ENCODE measurements around the gene SH3RF2. TPM values are rescaled to one million over a fixed set of nuclear protein-coding genes. Genes with fewer than 3 reads are reported as not detected.

Gene SH3RF2
- total and polyA plus RNA-seq, 9 of the 15 experiments (the other 6 are each of a cell fraction or from before 2014, with no cell fraction given): 0.05 TPM; not detected in 8

- DNase-seq (ENCODE audit: extremely low read depth in 1 of 4, low spot score in 3 of 4) (no peak), ATAC-seq (no peak), FAIRE-seq (no peak)
- Histone ChIP-seq H3K36me3 (ENCODE audit: control insufficient read depth, insufficient read depth, low read length) (no peaks in the 10 kb centered on the region), H3K4me1 (replicated peaks in 1 of 2; ENCODE audit: control insufficient read depth in 2 of 2, insufficient read depth in 2 of 2, low read length in 2 of 2) (no peaks in the 10 kb centered on the region), H3K9me1 (ENCODE audit: control insufficient read depth, insufficient read depth, low read length) (no peaks in the 10 kb centered on the region), H3K79me2 (ENCODE audit: control insufficient read depth, insufficient read depth, low read length) (no peaks in the 10 kb centered on the region), H3K27ac (ENCODE audit: extremely low read depth, low read depth, low read length) (no peak overlapping the region), H4K20me1 (replicated peaks; ENCODE audit: control insufficient read depth, insufficient read depth, low read length) (no peaks in the 10 kb centered on the region; the same call in 1 of the 2 replicates), H3K4me2 (ENCODE audit: insufficient read depth, low read length) (no peak overlapping the region), H3K4me3 (no peak overlapping the region), H3K9me3 (replicated peaks; ENCODE audit: control insufficient read depth, insufficient read depth, low read depth, low read length) (no peaks in the 10 kb centered on the region), H3K27me3 (ENCODE audit: control insufficient read depth in 2 of 2, insufficient read depth in 2 of 2, low read length in 2 of 2) (peaks cover 3 to 9% of the 10 kb centered on the region in 2 experiments; a peak in 1 of 5 replicates), H3K9ac (ENCODE audit: insufficient read depth in 1 of 2, low read depth in 2 of 2, low read length in 2 of 2) (no peak overlapping the region), H2AFZ (ENCODE audit: low read depth, low read length) (no peak overlapping the region)
- intact Hi-C loops (cut with micrococcal nuclease): no loop called here
- TF ChIP-seq NR1H2 (CRISPR knock-in tag; IDR thresholded peaks at IDR 0.05) (no peak), TRIM25 (IDR thresholded peaks at IDR 0.05; ENCODE audit: borderline replicate concordance) (no peak), NELFE (IDR thresholded peaks at IDR 0.05; ENCODE audit: insufficient read depth, insufficient read length) (no peak)
- no TSS peak for BruUV-seq (replicated peaks)
- 0% methylated on average over 2 of the region's 2 CpGs for WGBS (ENCODE audit: insufficient coverage, low coverage, missing lambda C conversion rate)
- ChIA-PET POLR2A (no interaction called here), CTCF (ENCODE audit: low intra/inter-chr PET ratio) (no interaction called here)
- in situ Hi-C loops (cut with MboI): no loop called here
These were observed 13.1 kb downstream of the SH3RF2 start for GRCh38 chr5:145949474-145949873.

- H2AFZ ChIP-seq (ENCODE audit: low read depth, low read length): no peak overlapping the region
- ChIA-PET CTCF (ENCODE audit: low intra/inter-chr PET ratio) (no interaction called here), POLR2A (interaction anchor here (1.2 kb wide), 1 partner anchor 25 kb away, joined by 3 read pairs; no protein-coding TSS in a partner anchor)
- H3K4me2 ChIP-seq (ENCODE audit: insufficient read depth, low read length): no peak overlapping the region
- no peaks in the 10 kb centered on the region for H3K9me3 ChIP-seq (replicated peaks; ENCODE audit: control insufficient read depth, insufficient read depth, low read depth, low read length)
- no peak overlapping the region for H3K4me3 ChIP-seq
- WGBS (ENCODE audit: insufficient coverage, low coverage, missing lambda C conversion rate): 0% methylated on average over 3 of the region's 3 CpGs
- no TSS peak for BruUV-seq (replicated peaks)
- no peaks in the 10 kb centered on the region; the same call in 1 of the 2 replicates for H4K20me1 ChIP-seq (replicated peaks; ENCODE audit: control insufficient read depth, insufficient read depth, low read length)
- no peaks in the 10 kb centered on the region for H3K79me2 ChIP-seq (ENCODE audit: control insufficient read depth, insufficient read depth, low read length)
- H3K27ac ChIP-seq (ENCODE audit: extremely low read depth, low read depth, low read length): no peak overlapping the region
- ATAC-seq (no peak), FAIRE-seq (no peak), DNase-seq (ENCODE audit: extremely low read depth in 1 of 4, low spot score in 3 of 4) (no peak)
- H3K4me1 ChIP-seq (replicated peaks in 1 of 2; ENCODE audit: control insufficient read depth in 2 of 2, insufficient read depth in 2 of 2, low read length in 2 of 2): no peaks in the 10 kb centered on the region
- H3K9ac ChIP-seq (ENCODE audit: insufficient read depth in 1 of 2, low read depth in 2 of 2, low read length in 2 of 2): no peak overlapping the region
- H3K27me3 ChIP-seq (ENCODE audit: control insufficient read depth in 2 of 2, insufficient read depth in 2 of 2, low read length in 2 of 2): peaks cover 3 to 9% of the 10 kb centered on the region in 2 experiments; a peak in 1 of 5 replicates
- H3K36me3 ChIP-seq (ENCODE audit: control insufficient read depth, insufficient read depth, low read length): no peaks in the 10 kb centered on the region
- intact Hi-C loops (cut with micrococcal nuclease): no loop called here
- in situ Hi-C loops (cut with MboI): no loop called here
- H3K9me1 ChIP-seq (ENCODE audit: control insufficient read depth, insufficient read depth, low read length): no peaks in the 10 kb centered on the region
- TF ChIP-seq MAX (CRISPR knock-in tag; IDR thresholded peaks at IDR 0.05): no peak
- no peak for TF ChIP-seq YY1 (IDR thresholded peaks at IDR 0.05; ENCODE audit: borderline replicate concordance in 1 of 3, control insufficient read depth in 1 of 3, extremely low read depth in 1 of 3, insufficient read depth in 3 of 3, insufficient read length in 1 of 3, insufficient replicate concordance in 2 of 3, low read depth in 1 of 3, low read length in 2 of 3)
- no peak for TF ChIP-seq ZNF174 (CRISPR knock-in tag; IDR thresholded peaks at IDR 0.05)
- TF ChIP-seq E2F1 (CRISPR knock-in tag; IDR thresholded peaks at IDR 0.05): no peak
- TF ChIP-seq XRCC3 (IDR thresholded peaks at IDR 0.05): no peak
- TF ChIP-seq MTA1 (IDR thresholded peaks at IDR 0.05; ENCODE audit: borderline replicate concordance): no peak
- TF ChIP-seq PRPF4 (IDR thresholded peaks at IDR 0.05; ENCODE audit: insufficient read depth, low read depth, low read length, poor library complexity, severe bottlenecking): no peak
- no peak for TF ChIP-seq CREBBP (IDR thresholded peaks at IDR 0.05; ENCODE audit: low read depth, low read length)
- no peak for TF ChIP-seq ILF3 (IDR thresholded peaks at IDR 0.05; ENCODE audit: borderline replicate concordance)
- TF ChIP-seq ZBED1 (IDR thresholded peaks at IDR 0.05): no peak
These were observed 14.7 kb downstream of the SH3RF2 start for GRCh38 chr5:145951071-145951470.

All from K562 (cell line).